Hematopoietic multipotent progenitor cell (in vitro differentiated cells): ENCODE measurements around the gene TAF4B. TPM values are rescaled to one million over a fixed set of nuclear protein-coding genes. Genes with fewer than 3 reads are reported as not detected.
"Not testable (repeated sequence)": the region's sequence is repeated elsewhere in the genome, so short reads cannot be mapped to it uniquely, and the experiment has no call there.

Experiments used
- DNase-seq, 3 donors: peaks; one replicate each; pipeline ENCODE4 v3.0.0-alpha.2; 2011 to 2015; ENCODE audit warnings: low read depth in 2 of 3, low spot score in 2 of 3
- total RNA-seq: library from RNA; depleted of rRNA; stranded (reverse); fragments of >200 nt; gene quantifications from one replicate; pipeline ENCODE4 v1.2.3, GENCODE V29; 2012

TAF4B gene
- total RNA-seq, 1 donor: 14.8 TPM

GRCh38 chr18:26419746-26420145 lies 193.5 kb downstream of the TAF4B start:
- no peak for DNase-seq

DNA sequence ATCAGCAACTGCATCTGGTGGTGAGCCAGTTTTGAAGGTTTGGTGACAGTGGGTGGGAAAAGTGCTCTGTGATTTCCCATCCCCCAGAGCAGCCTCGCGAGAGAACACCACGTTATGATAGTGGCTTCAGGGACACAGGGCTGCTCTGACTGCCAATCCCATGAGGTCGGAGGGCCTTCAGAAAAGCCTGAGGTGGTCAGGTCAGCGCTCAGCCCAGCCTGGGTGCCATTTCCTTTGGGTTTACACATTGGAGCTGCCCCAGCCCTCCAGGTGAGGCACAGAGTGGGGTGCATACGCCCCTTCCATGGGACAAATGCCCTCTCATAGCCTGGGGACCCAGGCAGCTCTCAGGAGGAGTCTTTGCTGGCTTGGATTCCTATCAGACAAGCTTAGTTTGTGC lies 195.3 kb downstream of the TAF4B start:
- no peak for DNase-seq

GRCh38 chr18:26421931-26422330 lies 195.7 kb downstream of the TAF4B start:
- no peak for DNase-seq

- DNase-seq: no peak
Measured at GRCh38 chr18:26422472-26423162, 196.4 kb downstream of the TAF4B start.

- DNase-seq: no peak
Measured at GRCh38 chr18:26424428-26425147, 198.3 kb downstream of the TAF4B start.

- no peak for DNase-seq
Measured at GRCh38 chr18:26425148-26425531, 198.9 kb downstream of the TAF4B start.

GRCh38 chr18:26429535-26430226 lies 203.4 kb downstream of the TAF4B start:
- DNase-seq: no peak

GRCh38 chr18:26432651-26433424 lies 206.6 kb downstream of the TAF4B start:
- DNase-seq: no peak

DNA sequence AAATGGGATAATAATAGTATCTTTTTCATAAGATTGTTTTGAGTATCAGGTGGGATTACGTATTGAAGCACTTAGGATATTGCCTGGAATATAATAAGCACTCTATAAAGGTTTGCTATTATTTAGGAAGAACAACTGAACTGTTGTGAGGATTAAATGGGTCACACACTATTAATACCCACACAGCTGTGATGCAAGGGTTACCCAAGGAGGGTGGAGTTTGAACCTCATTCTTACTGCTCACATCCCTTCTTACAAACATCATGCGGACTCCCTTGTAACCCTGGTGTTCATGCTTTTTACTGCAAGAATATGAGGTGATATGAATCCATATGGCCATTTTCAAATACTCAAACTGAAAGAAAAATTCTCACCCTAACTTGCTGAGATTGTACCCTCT lies 208.6 kb downstream of the TAF4B start:
- DNase-seq: no peak

GRCh38 chr18:26435415-26436095 lies 209.3 kb downstream of the TAF4B start:
- no peak for DNase-seq

DNA sequence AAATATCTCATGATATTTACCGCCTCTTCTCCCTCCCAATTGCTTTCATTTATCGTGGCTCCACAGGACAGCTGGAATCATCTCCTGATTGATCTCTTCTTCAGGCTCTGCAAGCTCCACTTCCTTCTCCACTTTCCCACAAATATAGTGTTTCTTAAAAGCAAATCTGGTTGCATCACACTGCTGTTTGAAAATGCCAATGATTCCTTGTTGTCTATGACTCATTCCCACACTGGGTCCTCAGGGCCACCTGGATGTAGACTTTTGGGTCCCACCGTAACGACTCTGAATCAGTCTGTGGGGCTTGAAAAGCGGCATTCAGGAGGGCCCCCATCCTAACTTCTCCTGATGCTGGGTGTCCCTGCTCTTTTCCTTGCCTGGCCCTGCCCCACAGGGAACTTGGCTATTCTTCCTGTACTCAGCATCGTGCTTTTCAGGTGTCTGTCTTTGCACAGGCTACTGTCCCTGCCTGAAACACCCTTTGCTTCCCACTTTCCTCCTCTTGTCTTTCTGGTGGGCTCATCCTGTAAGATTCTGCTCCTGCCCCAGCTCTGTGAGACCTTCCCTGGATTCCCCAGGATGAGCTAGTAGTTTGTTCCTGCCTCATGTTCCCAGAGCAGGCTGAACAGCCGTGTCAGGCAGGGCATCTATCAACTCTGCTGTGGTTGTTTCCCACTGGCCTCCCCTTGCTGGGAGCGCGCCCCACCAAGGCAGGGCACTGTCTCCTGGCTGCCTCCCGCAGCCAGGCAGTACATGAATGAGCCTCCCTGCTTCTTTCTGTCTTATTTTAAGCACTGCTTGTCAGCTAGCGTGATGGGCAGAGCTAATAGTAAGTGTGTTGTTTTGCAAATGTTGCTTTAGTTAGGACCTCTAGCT lies 210.2 kb downstream of the TAF4B start:
- no peak for DNase-seq

GRCh38 chr18:26437634-26438033 lies 211.4 kb downstream of the TAF4B start:
- DNase-seq: not testable (repeated sequence)

- DNase-seq: peak in 1 of 3 donors; percentile 52
Measured at GRCh38 chr18:26438980-26439379, 212.7 kb downstream of the TAF4B start.

- no peak for DNase-seq
Measured at GRCh38 chr18:26439537-26439936, 213.3 kb downstream of the TAF4B start.

GRCh38 chr18:26440644-26441043 lies 214.4 kb downstream of the TAF4B start:
- no peak for DNase-seq
